GM12878 (cell line): ENCODE data around the gene PALLD. TPM values are rescaled to one million over a fixed set of nuclear protein-coding genes. Genes with fewer than 3 reads are reported as not detected.

Source experiments
- ATAC-seq: fragments of 200-7000 bp; cut with Tn5 transposase; 3 replicates; pipeline ENCODE4 v1.9.1; 2020; ENCODE audit warnings: mild to moderate bottlenecking, moderate library complexity
- BruUV-seq: library from RNA; stranded (reverse); fragments of 400-500 nt; replicated peaks from 2 replicates; lab custom pipeline; 2021; lab: Mats Ljungman, UMichigan
- CTCF ChIA-PET: fragments of 300-600 bp; sonication (Branson Sonifier 250); formaldehyde crosslinking; extraction: SDS; loops from one replicate; lab custom pipeline; 2021; ENCODE audit warnings: inconsistent platforms; lab: Yijun Ruan, JAX
- POLR2A ChIA-PET: fragments of 350-600 bp; formaldehyde crosslinking; extraction: SDS; loops from one replicate; lab custom pipeline; 2021; ENCODE audit warnings: inconsistent platforms; lab: Charles Lee
- RAD21 ChIA-PET: fragments of 300-600 bp; sonication (Branson Sonifier 250); formaldehyde crosslinking; loops from one replicate; lab custom pipeline; 2023; ENCODE audit warnings: antibody characterized with exemption; ENCODE audit not compliant: unreplicated experiment; lab: Charles Lee
- SMC1A ChIA-PET: fragments of 300-600 bp; sonication (Branson Sonifier 250); formaldehyde crosslinking; loops from one replicate; lab custom pipeline; 2023; ENCODE audit not compliant: unreplicated experiment, uncharacterized antibody; lab: Charles Lee
- DNase-seq: peaks from one replicate; pipeline ENCODE4 v3.0.0-alpha.2; 2011; ENCODE audit warnings: low read depth, low spot score
- FAIRE-seq: peaks from 3 replicates; lab custom pipeline; 2011; peaks lifted over from hg19 to GRCh38; lab: Jason Lieb, UNC
- H2AFZ ChIP-seq: 2 replicates; pipeline ENCODE4 v1.6.0; 2011; ENCODE audit warnings: low read depth, low read length, control low read depth; ENCODE audit not compliant: control insufficient read depth
- H3K27ac ChIP-seq: 2 replicates; pipeline ENCODE4 v1.5.1; 2011; ENCODE audit warnings: control low read depth; ENCODE audit not compliant: control insufficient read depth, insufficient read depth
- H3K27me3 ChIP-seq, 2 experiments: replicated peaks in 1 of 2; 2 replicates each; pipeline versions ENCODE4 v1.6.0 to v1.6.1; 2011; ENCODE audit warnings: low read length in 1 of 2; ENCODE audit not compliant: control insufficient read depth in 2 of 2, insufficient read depth in 2 of 2
- H3K36me3 ChIP-seq, 2 experiments: 2 replicates each; pipeline ENCODE4 v1.5.1; 2011; ENCODE audit warnings: low read length in 1 of 2; ENCODE audit not compliant: control insufficient read depth in 2 of 2, insufficient read depth in 2 of 2
- H3K4me1 ChIP-seq: 2 replicates; pipeline ENCODE4 v1.6.1; 2011; ENCODE audit warnings: mild to moderate bottlenecking, low read length, moderate library complexity, mixed read lengths; ENCODE audit not compliant: control insufficient read depth, insufficient read depth
- H3K4me2 ChIP-seq: 2 replicates; pipeline ENCODE4 v1.6.0; 2011; ENCODE audit warnings: control low read depth; ENCODE audit not compliant: control insufficient read depth, insufficient read depth
- H3K4me3 ChIP-seq: fragments of 200-600 bp; sonication (generic); 2 replicates; pipeline ENCODE4 v1.5.1; 2016
- H3K79me2 ChIP-seq: 2 replicates; pipeline ENCODE4 v1.6.0; 2011; ENCODE audit warnings: low read length; ENCODE audit not compliant: control insufficient read depth, insufficient read depth
- H3K9ac ChIP-seq: 2 replicates; pipeline ENCODE4 v1.8.0; 2011; ENCODE audit warnings: low read length, control low read depth, mixed read lengths; ENCODE audit not compliant: control insufficient read depth, insufficient read depth
- H3K9me3 ChIP-seq: replicated peaks from 3 replicates; pipeline ENCODE4 v1.5.1; 2011; ENCODE audit warnings: mild to moderate bottlenecking, low read length; ENCODE audit not compliant: control insufficient read depth, insufficient read depth
- H4K20me1 ChIP-seq: 2 replicates; pipeline ENCODE4 v1.6.0; 2011; ENCODE audit not compliant: control insufficient read depth, insufficient read depth
- CBFB ChIP-seq: IDR thresholded peaks from 2 replicates; pipeline ENCODE4 v1.6.1; 2016; ENCODE audit warnings: antibody characterized with exemption, low read depth
- EGR1 ChIP-seq, 2 experiments: IDR thresholded peaks; 1 replicate in 1 of 2; 2 replicates in 1 of 2; pipeline ENCODE4 v1.6.1; 2011 to 2012; ENCODE audit warnings: low read depth in 2 of 2, low read length in 2 of 2, borderline replicate concordance in 1 of 2, mild to moderate bottlenecking in 1 of 2, moderate library complexity in 1 of 2
- MYB ChIP-seq: fragments of 150-350 bp; IDR thresholded peaks from 2 replicates; pipeline ENCODE4 v1.6.1; 2014; ENCODE audit warnings: mild to moderate bottlenecking, low read depth, low read length, borderline replicate concordance
- NRF1 ChIP-seq: conservative IDR thresholded peaks from 2 replicates; pipeline ENCODE4 v1.6.1; 2011; ENCODE audit warnings: mild to moderate bottlenecking, low read depth, low read length, improper control_type of control experiment
- SIN3A ChIP-seq: IDR thresholded peaks from 2 replicates; pipeline ENCODE4 v1.6.1; 2012; ENCODE audit warnings: low read depth, low read length, improper control_type of control experiment
- SMAD1 ChIP-seq: fragments of 450-650 bp; IDR thresholded peaks from 2 replicates; pipeline ENCODE4 v1.6.1; 2018; ENCODE audit warnings: mild to moderate bottlenecking, low read depth; ENCODE audit not compliant: partially characterized antibody
- SMC3 ChIP-seq: IDR thresholded peaks from 2 replicates; pipeline ENCODE4 v1.6.1; 2011; ENCODE audit warnings: low read length, improper control_type of control experiment, borderline replicate concordance
- SP1 ChIP-seq: IDR thresholded peaks from one replicate; pipeline ENCODE4 v1.6.1; 2011; ENCODE audit warnings: low read depth, low read length
- SREBF1 ChIP-seq: IDR thresholded peaks from 2 replicates; pipeline ENCODE4 v1.6.1; 2012; ENCODE audit warnings: mild to moderate bottlenecking, low read length
- USF2 ChIP-seq: IDR thresholded peaks from 2 replicates; pipeline ENCODE4 v1.6.1; 2011; ENCODE audit warnings: low read depth, low read length, improper control_type of control experiment, borderline replicate concordance
- ZNF207 ChIP-seq: fragments of 450-650 bp; IDR thresholded peaks from 2 replicates; pipeline ENCODE4 v1.6.1; 2014; ENCODE audit warnings: antibody characterized with exemption, mild to moderate bottlenecking, borderline replicate concordance
- WGBS: methylation state at CpG from one replicate; pipeline ENCODE4 v1.1.6; 2016; ENCODE audit warnings: low lambda C conversion rate; ENCODE audit not compliant: insufficient replicate concordance, insufficient coverage; ENCODE audit errors: missing lambda C conversion rate; 5-methylcytosine and 5-hydroxymethylcytosine counted together
- in situ Hi-C: fragments of 300-500 bp; cut with MboI; formaldehyde crosslinking; loops from 9 replicates; pipeline ENCODE4 v1.14.3; 2018; ENCODE audit warnings: mixed read lengths
- intact Hi-C: fragments of 100-400 bp; cut with micrococcal nuclease; formaldehyde crosslinking; loops from one replicate; pipeline ENCODE4 v1.14.2; 2022; ENCODE audit not compliant: unreplicated experiment
- polyA plus RNA-seq, 11 experiments: library from polyadenylated mRNA; depleted of rRNA in 4 of 11; unstranded in 6 of 11; stranded (reverse) in 5 of 11; fragments of >200 nt; fragmentation: Nextera tagmentation in 4 of 11; fragmentation: Illumina TruSeq in 1 of 11; extraction: Ambion mirVana in 4 of 11; extraction: Trizol in 1 of 11; gene quantifications; 1 replicate in 1 of 11; 2 replicates in 10 of 11; pipeline versions ENCODE4 v1.2.1 to v1.2.3, GENCODE V29; 2011 to 2016; ENCODE audit warnings: inconsistent platforms in 2 of 11, missing spikeins in 2 of 11, low read depth in 1 of 11
- total RNA-seq, 4 experiments: library from RNA; depleted of rRNA in 3 of 4; stranded (reverse); fragments of >200 nt in 3 of 4; fragmentation: Illumina TruSeq in 1 of 4; extraction: Trizol in 1 of 4; gene quantifications; 2 replicates each; pipeline versions ENCODE4 v1.2.1 to v1.2.3, GENCODE V29; 2013 to 2021

The PALLD gene
- total and polyA plus RNA-seq, 10 of the 15 experiments (the other 5 are each of a cell fraction or from before 2014, with no cell fraction given) = 1.0 to 7.7 (median 1.7) TPM

DNA sequence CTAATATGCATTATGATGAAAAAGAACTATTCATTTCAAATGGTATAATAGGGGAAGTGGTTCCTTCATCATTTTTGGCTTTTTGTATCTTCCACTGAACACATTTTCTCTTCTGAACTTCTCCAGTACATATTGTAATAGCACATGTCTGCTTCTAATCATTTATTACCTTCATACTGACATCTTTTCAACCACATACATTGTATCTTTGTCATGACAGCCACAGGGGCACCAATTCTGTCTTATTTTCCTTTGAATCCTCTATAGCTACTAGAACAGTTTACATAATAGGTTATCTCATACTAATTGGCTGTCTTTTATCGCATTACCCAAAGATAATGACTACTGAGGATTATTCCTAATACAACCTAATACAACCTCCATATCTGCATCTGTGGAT lies 37.7 kb downstream of the PALLD start:
- intact Hi-C loops (no loop called here), in situ Hi-C loops (no loop called here)
- Histone ChIP-seq H3K36me3 (no peaks in the 10 kb centered on the region), H3K4me2 (no peak overlapping the region), H4K20me1 (no peaks in the 10 kb centered on the region), H3K4me1 (no peaks in the 10 kb centered on the region), H3K27ac (no peak overlapping the region), H3K9ac (no peak overlapping the region), H3K79me2 (no peaks in the 10 kb centered on the region), H2AFZ (no peak overlapping the region), H3K4me3 (no peak overlapping the region), H3K27me3 (no peaks in the 10 kb centered on the region; a peak in 1 of 4 replicates), H3K9me3 (no peaks in the 10 kb centered on the region)
- CTCF ChIA-PET = no interaction called here
- DNase-seq (no peak), FAIRE-seq (no peak), ATAC-seq (no peak)
- SMC1A ChIA-PET = no interaction called here
- no TSS peak for BruUV-seq
- POLR2A ChIA-PET = no interaction called here
- 86% methylated on average over 1 of the region's 1 CpG for WGBS
- RAD21 ChIA-PET = no interaction called here
- TF ChIP-seq SMC3 (no peak), ZNF207 (no peak), EGR1 (IDR thresholded peaks at IDR 0.05; ENCODE audit: borderline replicate concordance in 1 of 2, low read depth in 2 of 2, low read length in 2 of 2) (no peak), SIN3A (no peak), NRF1 (no peak), SREBF1 (no peak), USF2 (no peak), MYB (no peak), SP1 (no peak), SMAD1 (no peak), CBFB (no peak)
